ENCODE measurements around the gene OCA2.

The OCA2 gene

DNA sequence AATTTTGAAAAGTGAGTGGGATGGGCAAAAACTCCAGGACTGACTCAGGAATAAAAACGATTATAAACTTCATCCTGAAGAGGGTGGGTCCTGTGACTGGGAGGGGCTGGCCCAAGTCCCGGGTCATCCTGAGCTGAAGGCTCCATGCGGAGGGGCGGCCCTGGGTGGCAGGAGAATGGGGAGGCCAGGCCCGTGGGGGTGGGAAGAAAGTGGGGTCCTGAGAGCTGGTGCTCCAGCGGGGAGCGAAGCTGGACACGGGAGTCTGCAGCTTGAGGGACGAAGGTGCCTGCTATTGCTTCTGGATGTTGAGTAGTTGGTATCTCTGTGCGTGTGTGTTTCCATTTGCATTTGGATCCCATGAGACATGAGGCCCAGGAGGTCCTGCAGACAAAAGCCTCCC is 4.7 kb upstream of the OCA2 start:
- Histone ChIP-seq H2AFZ (ENCODE audit: low read length) (no peak overlapping the region), H3K36me3 (ENCODE audit: insufficient read depth, low read length) (no peaks in the 10 kb centered on the region), H3K4me1 (ENCODE audit: insufficient read depth, low read length, poor library complexity, severe bottlenecking) (no peaks in the 10 kb centered on the region), H3K79me2 (ENCODE audit: insufficient read depth, low read length) (no peaks in the 10 kb centered on the region), H3K9me2 (replicated peaks; ENCODE audit: low read depth, low read length) (no peaks in the 10 kb centered on the region), H3K27me3 (ENCODE audit: insufficient read depth, low read length, poor library complexity, severe bottlenecking) (no peaks in the 10 kb centered on the region), H3K9ac (ENCODE audit: low read depth, low read length, poor library complexity, severe bottlenecking) (no peak overlapping the region), H4K20me1 (ENCODE audit: insufficient read depth, low read length, poor library complexity, severe bottlenecking) (no peaks in the 10 kb centered on the region), H3F3A (ENCODE audit: low read depth) (no peaks in the 10 kb centered on the region), H3K9me3 (ENCODE audit: insufficient read depth, low read depth, low read length) (no peaks in the 10 kb centered on the region), H3K4me3 (ENCODE audit: low read length, poor library complexity, severe bottlenecking) (no peak overlapping the region), H3K4me2 (ENCODE audit: low read depth, low read length, poor library complexity, severe bottlenecking) (no peak overlapping the region)
- TF ChIP-seq EZH2phosphoT487 (IDR thresholded peaks at IDR 0.05; ENCODE audit: borderline replicate concordance) = no peak
- TF ChIP-seq, protein P1, sequence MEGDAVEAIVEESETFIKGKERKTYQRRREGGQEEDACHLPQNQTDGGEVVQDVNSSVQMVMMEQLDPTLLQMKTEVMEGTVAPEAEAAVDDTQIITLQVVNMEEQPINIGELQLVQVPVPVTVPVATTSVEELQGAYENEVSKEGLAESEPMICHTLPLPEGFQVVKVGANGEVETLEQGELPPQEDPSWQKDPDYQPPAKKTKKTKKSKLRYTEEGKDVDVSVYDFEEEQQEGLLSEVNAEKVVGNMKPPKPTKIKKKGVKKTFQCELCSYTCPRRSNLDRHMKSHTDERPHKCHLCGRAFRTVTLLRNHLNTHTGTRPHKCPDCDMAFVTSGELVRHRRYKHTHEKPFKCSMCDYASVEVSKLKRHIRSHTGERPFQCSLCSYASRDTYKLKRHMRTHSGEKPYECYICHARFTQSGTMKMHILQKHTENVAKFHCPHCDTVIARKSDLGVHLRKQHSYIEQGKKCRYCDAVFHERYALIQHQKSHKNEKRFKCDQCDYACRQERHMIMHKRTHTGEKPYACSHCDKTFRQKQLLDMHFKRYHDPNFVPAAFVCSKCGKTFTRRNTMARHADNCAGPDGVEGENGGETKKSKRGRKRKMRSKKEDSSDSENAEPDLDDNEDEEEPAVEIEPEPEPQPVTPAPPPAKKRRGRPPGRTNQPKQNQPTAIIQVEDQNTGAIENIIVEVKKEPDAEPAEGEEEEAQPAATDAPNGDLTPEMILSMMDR (conservative IDR thresholded peaks at IDR 0.05; ENCODE audit: low read length) = no peak

DNA sequence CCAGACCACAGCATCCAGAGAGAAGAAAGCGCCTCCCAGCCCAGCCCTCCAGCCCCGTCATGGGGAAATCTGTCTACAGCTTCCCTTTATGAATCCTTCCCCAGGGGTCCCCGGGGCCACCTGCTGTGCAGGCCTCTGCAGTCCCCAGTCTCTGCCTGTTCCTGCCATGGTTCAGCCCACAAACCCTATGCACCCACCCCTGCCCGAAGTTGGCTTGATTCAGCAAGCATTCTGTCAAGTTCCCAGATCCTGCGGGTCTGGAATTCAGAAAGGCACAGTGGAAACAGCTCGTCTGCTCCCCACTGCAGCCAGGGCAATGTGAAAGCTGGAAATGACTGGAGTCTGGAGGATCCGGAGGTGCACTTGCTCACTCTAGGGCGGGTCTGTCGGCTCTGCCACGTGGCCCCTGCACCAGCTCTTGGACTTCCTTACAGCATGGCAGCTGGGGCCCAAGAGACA is 2.9 kb upstream of the OCA2 start:
- no peak overlapping the region for H2AFZ ChIP-seq (ENCODE audit: low read length)
- no peaks in the 10 kb centered on the region for H3F3A ChIP-seq (ENCODE audit: low read depth)
- H3K9ac ChIP-seq (ENCODE audit: low read depth, low read length, poor library complexity, severe bottlenecking) = no peak overlapping the region
- H3K9me2 ChIP-seq (replicated peaks; ENCODE audit: low read depth, low read length) = no peaks in the 10 kb centered on the region
- H3K9me3 ChIP-seq (ENCODE audit: insufficient read depth, low read depth, low read length) = no peaks in the 10 kb centered on the region
- TF ChIP-seq, protein P1 (conservative IDR thresholded peaks at IDR 0.05; ENCODE audit: low read length) = no peak
- no peak for TF ChIP-seq EZH2phosphoT487 (IDR thresholded peaks at IDR 0.05; ENCODE audit: borderline replicate concordance)
- H3K36me3 ChIP-seq (ENCODE audit: insufficient read depth, low read length) = no peaks in the 10 kb centered on the region
- no peaks in the 10 kb centered on the region for H4K20me1 ChIP-seq (ENCODE audit: insufficient read depth, low read length, poor library complexity, severe bottlenecking)
- no peak overlapping the region for H3K4me3 ChIP-seq (ENCODE audit: low read length, poor library complexity, severe bottlenecking)
- H3K4me1 ChIP-seq (ENCODE audit: insufficient read depth, low read length, poor library complexity, severe bottlenecking) = no peaks in the 10 kb centered on the region
- H3K4me2 ChIP-seq (ENCODE audit: low read depth, low read length, poor library complexity, severe bottlenecking) = no peak overlapping the region
- H3K79me2 ChIP-seq (ENCODE audit: insufficient read depth, low read length) = no peaks in the 10 kb centered on the region
- H3K27me3 ChIP-seq (ENCODE audit: insufficient read depth, low read length, poor library complexity, severe bottlenecking) = no peaks in the 10 kb centered on the region

DNA sequence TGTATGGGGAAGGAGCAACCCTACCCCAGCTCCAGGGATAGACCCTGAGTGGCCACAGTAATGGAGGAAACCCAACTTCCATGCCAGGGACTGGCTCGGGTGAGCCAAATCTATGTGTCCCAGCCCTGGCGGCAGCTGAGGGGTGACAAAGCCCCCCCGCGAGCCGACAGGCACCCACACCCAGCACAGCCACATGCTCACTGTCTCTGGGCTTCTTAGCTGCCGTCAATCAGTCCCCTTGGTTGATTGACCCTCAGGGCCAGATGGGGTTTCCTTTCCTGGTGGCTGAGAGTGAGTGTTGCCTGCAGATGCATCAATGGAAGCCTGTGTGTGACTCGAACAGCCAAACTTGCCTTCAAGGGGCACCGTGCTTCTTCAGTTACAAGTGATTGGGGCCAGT is 2.1 kb upstream of the OCA2 start:
- no peaks in the 10 kb centered on the region for H3K36me3 ChIP-seq (ENCODE audit: insufficient read depth, low read length)
- no peak overlapping the region for H3K9ac ChIP-seq (ENCODE audit: low read depth, low read length, poor library complexity, severe bottlenecking)
- no peak overlapping the region for H3K4me2 ChIP-seq (ENCODE audit: low read depth, low read length, poor library complexity, severe bottlenecking)
- H2AFZ ChIP-seq (ENCODE audit: low read length) = no peak overlapping the region
- TF ChIP-seq EZH2phosphoT487 (IDR thresholded peaks at IDR 0.05; ENCODE audit: borderline replicate concordance) = no peak
- TF ChIP-seq, protein P1 (conservative IDR thresholded peaks at IDR 0.05; ENCODE audit: low read length) = no peak
- H3K79me2 ChIP-seq (ENCODE audit: insufficient read depth, low read length) = no peaks in the 10 kb centered on the region
- no peaks in the 10 kb centered on the region for H3F3A ChIP-seq (ENCODE audit: low read depth)
- H3K9me3 ChIP-seq (ENCODE audit: insufficient read depth, low read depth, low read length) = no peaks in the 10 kb centered on the region
- H3K4me3 ChIP-seq (ENCODE audit: low read length, poor library complexity, severe bottlenecking) = no peak overlapping the region
- no peaks in the 10 kb centered on the region for H3K4me1 ChIP-seq (ENCODE audit: insufficient read depth, low read length, poor library complexity, severe bottlenecking)
- H3K9me2 ChIP-seq (replicated peaks; ENCODE audit: low read depth, low read length) = no peaks in the 10 kb centered on the region
- no peaks in the 10 kb centered on the region for H3K27me3 ChIP-seq (ENCODE audit: insufficient read depth, low read length, poor library complexity, severe bottlenecking)
- H4K20me1 ChIP-seq (ENCODE audit: insufficient read depth, low read length, poor library complexity, severe bottlenecking) = no peaks in the 10 kb centered on the region

Measured in Loucy (cell line).